ENCODE results near the gene SLC22A2.

DNA sequence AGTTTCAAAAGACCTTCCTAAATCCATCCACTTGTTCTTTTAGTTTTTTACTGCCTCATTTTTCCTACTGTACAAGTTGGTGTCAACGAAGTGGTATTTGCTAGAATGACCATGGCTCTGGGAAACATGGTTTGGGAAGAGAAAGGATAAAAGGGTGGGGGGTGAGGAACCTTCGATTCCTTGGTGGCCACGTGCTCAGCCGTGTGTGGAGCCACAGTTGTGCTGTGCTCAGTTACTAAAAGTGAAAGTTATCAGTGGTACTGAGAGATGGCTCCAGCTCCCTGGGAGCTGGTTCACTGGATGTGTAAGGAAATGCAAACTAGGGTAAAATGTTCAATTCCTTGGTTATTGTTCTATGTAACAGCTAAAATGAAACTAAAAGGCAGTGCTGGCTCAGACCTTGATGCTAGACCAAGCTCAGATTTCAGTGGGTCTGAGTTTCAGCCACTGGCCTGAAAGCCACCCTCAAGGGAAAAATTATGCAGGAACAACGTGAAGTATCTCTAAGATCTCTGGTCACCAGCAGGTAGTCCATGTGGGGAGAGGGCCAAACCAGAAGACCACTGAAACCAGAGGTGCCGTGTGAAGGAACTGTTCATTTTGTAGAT, 7.4 kb upstream of the SLC22A2 start:
- TF ChIP-seq POLR2AphosphoS5 (IDR thresholded peaks at IDR 0.05; ENCODE audit: borderline replicate concordance, low read depth, low read length) (no peak), EZH2 (IDR thresholded peaks at IDR 0.05) (no peak)
